Measurements from ENCODE around the gene C5AR2.

DNA sequence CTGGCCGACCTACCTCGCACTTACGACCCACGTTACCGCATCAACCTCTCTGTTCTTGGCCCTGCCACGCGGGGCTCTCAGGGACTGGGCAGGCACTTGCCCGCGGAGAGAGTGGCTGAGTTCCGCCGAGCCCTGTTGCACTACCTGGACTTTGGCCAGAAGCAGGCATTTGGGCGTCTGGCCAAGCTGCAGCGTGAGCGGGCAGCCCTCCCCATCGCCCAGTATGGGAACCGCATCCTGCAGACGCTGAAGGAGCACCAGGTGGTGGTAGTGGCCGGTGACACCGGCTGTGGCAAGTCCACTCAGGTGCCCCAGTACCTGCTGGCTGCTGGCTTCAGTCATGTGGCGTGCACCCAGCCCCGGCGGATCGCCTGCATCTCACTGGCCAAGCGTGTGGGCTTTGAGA, 21.3 kb downstream of the C5AR2 start:
- TF ChIP-seq POLR2AphosphoS5 (IDR thresholded peaks at IDR 0.05; ENCODE audit: low read depth, low read length) = no peak
- no peak for TF ChIP-seq POLR2A (IDR thresholded peaks at IDR 0.05; ENCODE audit: low read depth, low read length)
- no peak for TF ChIP-seq PAX5 (IDR thresholded peaks at IDR 0.05; ENCODE audit: insufficient read depth, low read length, severe bottlenecking)
- TF ChIP-seq POU2F2 (IDR thresholded peaks at IDR 0.05; ENCODE audit: low read depth, low read length) = no peak
- no peak for TF ChIP-seq TAF1 (IDR thresholded peaks at IDR 0.05; ENCODE audit: low read depth, low read length)

Measured in GM12891 (cell line).